H9 (cell line): ENCODE measurements around the gene PASD1. TPM values are rescaled to one million over a fixed set of nuclear protein-coding genes. Genes with fewer than 3 reads are reported as not detected.
A peak's percentile ranks its signal among the peaks of the same experiment; 100 is the strongest.

Experiments used
- DNase-seq: peaks from one replicate; pipeline ENCODE4 v3.0.0-alpha.2; 2017
- H2AFZ ChIP-seq: one replicate; pipeline ENCODE4 v1.6.1; 2013; ENCODE audit warnings: mild to moderate bottlenecking, low read length, control low read depth, moderate library complexity
- H2AK5ac ChIP-seq: 2 replicates; pipeline ENCODE4 v1.6.1; 2013; ENCODE audit warnings: low read length, control low read depth, mixed read lengths; ENCODE audit not compliant: insufficient read length
- H2BK120ac ChIP-seq: one replicate; pipeline ENCODE4 v1.6.1; 2013; ENCODE audit warnings: low read depth, mild to moderate bottlenecking, low read length, control low read depth, inconsistent platforms; ENCODE audit not compliant: poor library complexity, severe bottlenecking
- H2BK12ac ChIP-seq: 2 replicates; pipeline ENCODE4 v1.6.1; 2013; ENCODE audit warnings: low read length, control low read depth, mixed read lengths, low read depth; ENCODE audit not compliant: insufficient read length
- H2BK15ac ChIP-seq: 2 replicates; pipeline ENCODE4 v1.6.1; 2013; ENCODE audit warnings: low read depth, low read length, control low read depth
- H2BK20ac ChIP-seq: one replicate; pipeline ENCODE4 v1.6.1; 2013; ENCODE audit warnings: low read depth, mild to moderate bottlenecking, low read length, control low read depth, inconsistent platforms; ENCODE audit not compliant: poor library complexity, severe bottlenecking
- H2BK5ac ChIP-seq: 2 replicates; pipeline ENCODE4 v1.6.1; 2013; ENCODE audit warnings: low read length, control low read depth, mixed read lengths; ENCODE audit not compliant: insufficient read length
- H3K14ac ChIP-seq: 2 replicates; pipeline ENCODE4 v1.6.1; 2013; ENCODE audit warnings: low read length, control low read depth; ENCODE audit not compliant: insufficient read depth
- H3K18ac ChIP-seq: 2 replicates; pipeline ENCODE4 v1.6.1; 2013; ENCODE audit warnings: low read depth, mild to moderate bottlenecking, mixed read lengths, low read length, control low read depth; ENCODE audit not compliant: insufficient read length
- H3K23ac ChIP-seq: 2 replicates; pipeline ENCODE4 v1.6.1; 2013; ENCODE audit warnings: low read length, control low read depth, mixed read lengths, low read depth; ENCODE audit not compliant: insufficient read length
- H3K23me2 ChIP-seq: 2 replicates; pipeline ENCODE4 v1.6.1; 2013; ENCODE audit warnings: low read depth, mild to moderate bottlenecking, mixed read lengths, low read length, control low read depth; ENCODE audit not compliant: insufficient read length, poor library complexity, severe bottlenecking
- H3K27ac ChIP-seq: 2 replicates; pipeline ENCODE4 v1.5.1; 2013; ENCODE audit warnings: low read length, control low read depth, mixed read lengths, low read depth; ENCODE audit not compliant: insufficient read length
- H3K27me3 ChIP-seq: 2 replicates; pipeline ENCODE4 v1.6.1; 2013; ENCODE audit warnings: low read length, control low read depth, inconsistent platforms; ENCODE audit not compliant: insufficient read depth
- H3K4ac ChIP-seq: 2 replicates; pipeline ENCODE4 v1.6.1; 2013; ENCODE audit warnings: low read depth, mild to moderate bottlenecking, control low read depth, inconsistent platforms, low read length, moderate library complexity
- H3K4me1 ChIP-seq: 2 replicates; pipeline ENCODE4 v1.6.1; 2013; ENCODE audit warnings: low read length, control low read depth, inconsistent platforms; ENCODE audit not compliant: insufficient read depth
- H3K4me2 ChIP-seq: 2 replicates; pipeline ENCODE4 v1.6.1; 2013; ENCODE audit warnings: low read length, control low read depth, mixed read lengths; ENCODE audit not compliant: insufficient read length, insufficient read depth
- H3K56ac ChIP-seq: 2 replicates; pipeline ENCODE4 v1.6.1; 2013; ENCODE audit warnings: low read depth, mild to moderate bottlenecking, mixed read lengths, low read length, control low read depth; ENCODE audit not compliant: insufficient read length
- H3K79me1 ChIP-seq: 2 replicates; pipeline ENCODE4 v1.6.1; 2013; ENCODE audit warnings: low read depth, mild to moderate bottlenecking, moderate library complexity, low read length, control low read depth, inconsistent platforms; ENCODE audit not compliant: insufficient read depth, poor library complexity, severe bottlenecking
- H3K79me2 ChIP-seq: 2 replicates; pipeline ENCODE4 v1.6.1; 2013; ENCODE audit warnings: low read length, control low read depth, inconsistent platforms; ENCODE audit not compliant: insufficient read depth
- H3K9ac ChIP-seq: 2 replicates; pipeline ENCODE4 v1.6.1; 2013; ENCODE audit warnings: low read length, control low read depth, mixed read lengths; ENCODE audit not compliant: insufficient read length; ENCODE audit errors: extremely low read depth
- H3K9me3 ChIP-seq: one replicate; pipeline ENCODE4 v1.6.1; 2013; ENCODE audit warnings: low read depth, low read length, inconsistent platforms; ENCODE audit not compliant: control insufficient read depth
- H3T11ph ChIP-seq: one replicate; pipeline ENCODE4 v1.6.1; 2013; ENCODE audit warnings: mild to moderate bottlenecking, low read length, control low read depth, inconsistent platforms
- H4K20me1 ChIP-seq: one replicate; pipeline ENCODE4 v1.6.1; 2013; ENCODE audit not compliant: control insufficient read depth, insufficient read length, insufficient read depth
- H4K5ac ChIP-seq: 2 replicates; pipeline ENCODE4 v1.6.1; 2013; ENCODE audit warnings: low read depth, mild to moderate bottlenecking, mixed read lengths, low read length, control low read depth; ENCODE audit not compliant: insufficient read length
- H4K8ac ChIP-seq: replicated peaks from 2 replicates; pipeline ENCODE4 v1.6.1; 2013; ENCODE audit warnings: low read length, control low read depth, mixed read lengths, low read depth; ENCODE audit not compliant: insufficient read length
- H4K91ac ChIP-seq: 2 replicates; pipeline ENCODE4 v1.6.1; 2013; ENCODE audit warnings: low read depth, mild to moderate bottlenecking, moderate library complexity, mixed read lengths, low read length, control low read depth; ENCODE audit not compliant: insufficient read length
- H3K27ac Mint-ChIP-seq, 3 experiments: 2 replicates in 2 of 3; 3 replicates in 1 of 3; pipeline ENCODE4 v1.8.0; 2020 to 2021; ENCODE audit warnings: mixed read lengths in 3 of 3, mild to moderate bottlenecking in 1 of 3, moderate library complexity in 1 of 3
- H3K27me3 Mint-ChIP-seq: 2 replicates; pipeline ENCODE4 v1.8.0; 2021; ENCODE audit warnings: low read depth, mild to moderate bottlenecking, moderate library complexity, mixed read lengths
- H3K36me3 Mint-ChIP-seq, 3 experiments: 2 replicates in 2 of 3; 3 replicates in 1 of 3; pipeline ENCODE4 v1.8.0; 2020 to 2021; ENCODE audit warnings: low read depth in 3 of 3, mixed read lengths in 3 of 3; ENCODE audit not compliant: insufficient read depth in 1 of 3
- H3K4me1 Mint-ChIP-seq, 2 experiments: 2 replicates each; pipeline ENCODE4 v1.8.0; 2020; ENCODE audit warnings: mixed read lengths in 2 of 2
- H3K4me3 Mint-ChIP-seq, 2 experiments: 2 replicates in 1 of 2; 3 replicates in 1 of 2; pipeline ENCODE4 v1.8.0; 2020 to 2021; ENCODE audit warnings: mild to moderate bottlenecking in 2 of 2, mixed read lengths in 2 of 2, moderate library complexity in 1 of 2
- H3K9me3 Mint-ChIP-seq, 2 experiments: 2 replicates in 1 of 2; 3 replicates in 1 of 2; pipeline ENCODE4 v1.8.0; 2020; ENCODE audit warnings: mild to moderate bottlenecking in 2 of 2, mixed read lengths in 2 of 2, moderate library complexity in 1 of 2
- WGBS: extraction: QIAGEN DNeasy Blood & Tissue Kit; methylation state at CpG from one replicate; pipeline ENCODE4 v1.1.7; 2013; ENCODE audit warnings: missing lambda C conversion rate, low lambda C conversion rate, mixed read lengths; ENCODE audit not compliant: insufficient read length; ENCODE audit errors: extremely low coverage; 5-methylcytosine and 5-hydroxymethylcytosine counted together
- total RNA-seq: library from RNA; stranded (reverse); gene quantifications from 2 replicates; pipeline ENCODE4 v1.2.1, GENCODE V29; 2021
- TF ChIP-seq, protein P1 (sequence below): fragments of 200-600 bp; sonication (generic); conservative IDR thresholded peaks from 3 replicates; pipeline ENCODE4 v1.8.0; 2021; ENCODE audit warnings: antibody characterized with exemption, mild to moderate bottlenecking

PASD1 gene
- total RNA-seq, 1 experiment from 2014 or later = not detected

GRCh38 chrX:151694661-151695582 is 131.4 kb downstream of the PASD1 start, which contains the start of gene PRRG3:
Gene PRRG3, plus strand, starts transcription at chrX:151695458. Its CDS starts 3,357 bp downstream, at chrX:151698815.
- no CpG with 5 or more reads among the region's 100 CpGs for WGBS

More at GRCh38 chrX:151694661-151695582, 131.4 kb downstream of the PASD1 start, which contains the start of gene PRRG3:
- TF ChIP-seq, protein P1, sequence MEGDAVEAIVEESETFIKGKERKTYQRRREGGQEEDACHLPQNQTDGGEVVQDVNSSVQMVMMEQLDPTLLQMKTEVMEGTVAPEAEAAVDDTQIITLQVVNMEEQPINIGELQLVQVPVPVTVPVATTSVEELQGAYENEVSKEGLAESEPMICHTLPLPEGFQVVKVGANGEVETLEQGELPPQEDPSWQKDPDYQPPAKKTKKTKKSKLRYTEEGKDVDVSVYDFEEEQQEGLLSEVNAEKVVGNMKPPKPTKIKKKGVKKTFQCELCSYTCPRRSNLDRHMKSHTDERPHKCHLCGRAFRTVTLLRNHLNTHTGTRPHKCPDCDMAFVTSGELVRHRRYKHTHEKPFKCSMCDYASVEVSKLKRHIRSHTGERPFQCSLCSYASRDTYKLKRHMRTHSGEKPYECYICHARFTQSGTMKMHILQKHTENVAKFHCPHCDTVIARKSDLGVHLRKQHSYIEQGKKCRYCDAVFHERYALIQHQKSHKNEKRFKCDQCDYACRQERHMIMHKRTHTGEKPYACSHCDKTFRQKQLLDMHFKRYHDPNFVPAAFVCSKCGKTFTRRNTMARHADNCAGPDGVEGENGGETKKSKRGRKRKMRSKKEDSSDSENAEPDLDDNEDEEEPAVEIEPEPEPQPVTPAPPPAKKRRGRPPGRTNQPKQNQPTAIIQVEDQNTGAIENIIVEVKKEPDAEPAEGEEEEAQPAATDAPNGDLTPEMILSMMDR = no peak
- Histone ChIP-seq H3K27me3 (no peaks in the 10 kb centered on the region), H3T11ph (no peak within 1 kb of the TSS), H3K79me2 (no peaks in the 10 kb centered on the region), H4K91ac (no peak within 1 kb of the TSS), H2BK20ac (no peak within 1 kb of the TSS), H3K79me1 (no peaks in the 10 kb centered on the region), H3K9ac (no peak within 1 kb of the TSS), H3K4me1 (no peaks in the 10 kb centered on the region), H2BK12ac (no peak within 1 kb of the TSS), H3K9me3 (peaks cover 66% of the 10 kb centered on the region), H2BK120ac (no peak within 1 kb of the TSS), H4K5ac (no peak within 1 kb of the TSS), H2AK5ac (no peak within 1 kb of the TSS), H4K20me1 (no peaks in the 10 kb centered on the region), H3K4ac (no peak within 1 kb of the TSS), H3K4me2 (peak within 1 kb of the TSS; percentile 36), H3K18ac (no peak within 1 kb of the TSS), H3K23ac (no peak within 1 kb of the TSS), H4K8ac (no peak within 1 kb of the TSS), H2AFZ (no peak within 1 kb of the TSS), H3K14ac (no peak within 1 kb of the TSS), H3K56ac (no peak within 1 kb of the TSS), H2BK5ac (no peak within 1 kb of the TSS), H2BK15ac (no peak within 1 kb of the TSS), H3K23me2 (no peaks in the 10 kb centered on the region), H3K27ac (no peak within 1 kb of the TSS)
- Mint-ChIP-seq H3K4me1 (peaks cover 11% of the 10 kb centered on the region in 2 experiments), H3K27me3 (peaks cover 23% of the 10 kb centered on the region), H3K27ac (no peak within 1 kb of the TSS), H3K36me3 (peaks cover 0 to 5% (median 3%) of the 10 kb centered on the region in 3 experiments; a peak in 5 of 7 replicates), H3K9me3 (peaks cover 42 to 55% of the 10 kb centered on the region in 2 experiments), H3K4me3 (peak within 1 kb of the TSS; percentile 64 to 80)
- peak; percentile 52 for DNase-seq
